Measurements from ENCODE around the gene OR9Q2. TPM values are rescaled to one million over a fixed set of nuclear protein-coding genes. Genes with fewer than 3 reads are reported as not detected.

The OR9Q2 gene
- total and polyA plus RNA-seq, 4 donors, result not detected

DNA sequence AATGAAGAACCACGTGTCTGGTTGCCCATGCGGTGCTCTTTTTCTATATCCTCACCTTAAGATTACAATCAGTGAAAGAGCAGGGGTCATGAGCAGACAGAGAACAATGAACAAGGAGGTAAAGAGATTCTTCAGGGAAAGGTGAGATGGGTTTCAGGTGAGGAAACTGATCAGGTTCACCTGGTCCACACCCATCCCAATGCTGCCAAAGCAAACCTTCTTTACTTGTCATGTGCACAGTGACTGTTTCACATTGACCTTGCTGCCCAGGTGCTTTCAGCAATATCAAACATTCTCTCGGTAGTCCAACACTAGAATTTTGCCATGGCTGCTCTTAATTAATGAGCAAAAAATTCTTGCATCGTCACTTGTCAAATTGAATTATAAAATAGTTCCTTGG is 24.5 kb upstream of the OR9Q2 start:
- Histone ChIP-seq H3K27me3 (ENCODE audit: control insufficient read depth in 4 of 4, insufficient read depth in 4 of 4, low read length in 3 of 4) (peaks cover 0 to 6% (median 2%) of the 10 kb centered on the region in 4 donors), H3K9ac (ENCODE audit: low read depth in 1 of 2, low read length in 2 of 2) (no peak overlapping the region), H3K9me3 (ENCODE audit: control insufficient read depth in 4 of 4, low read length in 3 of 4) (peaks cover 0 to 3% (median under 1%) of the 10 kb centered on the region in 4 donors), H3K27ac (ENCODE audit: low read depth in 1 of 2, low read length in 2 of 2) (no peak overlapping the region), H3K4me1 (ENCODE audit: control insufficient read depth in 4 of 4, insufficient read depth in 4 of 4, low read length in 3 of 4) (no peaks in the 10 kb centered on the region), H3K36me3 (ENCODE audit: control insufficient read depth in 4 of 4, insufficient read depth in 3 of 4, low read depth in 1 of 4, low read length in 3 of 4) (no peaks in the 10 kb centered on the region), H3K4me3 (ENCODE audit: low read depth in 1 of 3, low read length in 3 of 3) (no peak overlapping the region)
- TF ChIP-seq HNF4G (IDR thresholded peaks at IDR 0.05), result no peak
- no peak for TF ChIP-seq FOXA1 (IDR thresholded peaks at IDR 0.05)
- TF ChIP-seq FOXA2 (IDR thresholded peaks at IDR 0.05), result no peak
- TF ChIP-seq, protein P1, sequence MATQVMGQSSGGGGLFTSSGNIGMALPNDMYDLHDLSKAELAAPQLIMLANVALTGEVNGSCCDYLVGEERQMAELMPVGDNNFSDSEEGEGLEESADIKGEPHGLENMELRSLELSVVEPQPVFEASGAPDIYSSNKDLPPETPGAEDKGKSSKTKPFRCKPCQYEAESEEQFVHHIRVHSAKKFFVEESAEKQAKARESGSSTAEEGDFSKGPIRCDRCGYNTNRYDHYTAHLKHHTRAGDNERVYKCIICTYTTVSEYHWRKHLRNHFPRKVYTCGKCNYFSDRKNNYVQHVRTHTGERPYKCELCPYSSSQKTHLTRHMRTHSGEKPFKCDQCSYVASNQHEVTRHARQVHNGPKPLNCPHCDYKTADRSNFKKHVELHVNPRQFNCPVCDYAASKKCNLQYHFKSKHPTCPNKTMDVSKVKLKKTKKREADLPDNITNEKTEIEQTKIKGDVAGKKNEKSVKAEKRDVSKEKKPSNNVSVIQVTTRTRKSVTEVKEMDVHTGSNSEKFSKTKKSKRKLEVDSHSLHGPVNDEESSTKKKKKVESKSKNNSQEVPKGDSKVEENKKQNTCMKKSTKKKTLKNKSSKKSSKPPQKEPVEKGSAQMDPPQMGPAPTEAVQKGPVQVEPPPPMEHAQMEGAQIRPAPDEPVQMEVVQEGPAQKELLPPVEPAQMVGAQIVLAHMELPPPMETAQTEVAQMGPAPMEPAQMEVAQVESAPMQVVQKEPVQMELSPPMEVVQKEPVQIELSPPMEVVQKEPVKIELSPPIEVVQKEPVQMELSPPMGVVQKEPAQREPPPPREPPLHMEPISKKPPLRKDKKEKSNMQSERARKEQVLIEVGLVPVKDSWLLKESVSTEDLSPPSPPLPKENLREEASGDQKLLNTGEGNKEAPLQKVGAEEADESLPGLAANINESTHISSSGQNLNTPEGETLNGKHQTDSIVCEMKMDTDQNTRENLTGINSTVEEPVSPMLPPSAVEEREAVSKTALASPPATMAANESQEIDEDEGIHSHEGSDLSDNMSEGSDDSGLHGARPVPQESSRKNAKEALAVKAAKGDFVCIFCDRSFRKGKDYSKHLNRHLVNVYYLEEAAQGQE (IDR thresholded peaks at IDR 0.05), result no peak
- no peak for TF ChIP-seq SP1 (IDR thresholded peaks at IDR 0.05)
- TF ChIP-seq, protein P2, sequence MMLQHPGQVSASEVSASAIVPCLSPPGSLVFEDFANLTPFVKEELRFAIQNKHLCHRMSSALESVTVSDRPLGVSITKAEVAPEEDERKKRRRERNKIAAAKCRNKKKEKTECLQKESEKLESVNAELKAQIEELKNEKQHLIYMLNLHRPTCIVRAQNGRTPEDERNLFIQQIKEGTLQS (IDR thresholded peaks at IDR 0.05), result no peak
- TF ChIP-seq, protein P3, sequence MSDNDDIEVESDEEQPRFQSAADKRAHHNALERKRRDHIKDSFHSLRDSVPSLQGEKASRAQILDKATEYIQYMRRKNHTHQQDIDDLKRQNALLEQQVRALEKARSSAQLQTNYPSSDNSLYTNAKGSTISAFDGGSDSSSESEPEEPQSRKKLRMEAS (IDR thresholded peaks at IDR 0.05), result no peak
- TF ChIP-seq, protein P4, sequence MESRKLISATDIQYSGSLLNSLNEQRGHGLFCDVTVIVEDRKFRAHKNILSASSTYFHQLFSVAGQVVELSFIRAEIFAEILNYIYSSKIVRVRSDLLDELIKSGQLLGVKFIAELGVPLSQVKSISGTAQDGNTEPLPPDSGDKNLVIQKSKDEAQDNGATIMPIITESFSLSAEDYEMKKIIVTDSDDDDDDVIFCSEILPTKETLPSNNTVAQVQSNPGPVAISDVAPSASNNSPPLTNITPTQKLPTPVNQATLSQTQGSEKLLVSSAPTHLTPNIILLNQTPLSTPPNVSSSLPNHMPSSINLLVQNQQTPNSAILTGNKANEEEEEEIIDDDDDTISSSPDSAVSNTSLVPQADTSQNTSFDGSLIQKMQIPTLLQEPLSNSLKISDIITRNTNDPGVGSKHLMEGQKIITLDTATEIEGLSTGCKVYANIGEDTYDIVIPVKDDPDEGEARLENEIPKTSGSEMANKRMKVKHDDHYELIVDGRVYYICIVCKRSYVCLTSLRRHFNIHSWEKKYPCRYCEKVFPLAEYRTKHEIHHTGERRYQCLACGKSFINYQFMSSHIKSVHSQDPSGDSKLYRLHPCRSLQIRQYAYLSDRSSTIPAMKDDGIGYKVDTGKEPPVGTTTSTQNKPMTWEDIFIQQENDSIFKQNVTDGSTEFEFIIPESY (IDR thresholded peaks at IDR 0.05), result no peak
- no peak for TF ChIP-seq NR2F2 (IDR thresholded peaks at IDR 0.05)
- no peak for TF ChIP-seq JUND (IDR thresholded peaks at IDR 0.05)
- no peak for TF ChIP-seq TAF1 (conservative IDR thresholded peaks at IDR 0.05)
- no peak for TF ChIP-seq YY1 (IDR thresholded peaks at IDR 0.05)
- TF ChIP-seq RXRA (IDR thresholded peaks at IDR 0.05), result no peak
- no peak for TF ChIP-seq EGR1 (IDR thresholded peaks at IDR 0.05; ENCODE audit: low read depth in 2 of 2)
- no peak for TF ChIP-seq GABPA (IDR thresholded peaks at IDR 0.05 in 1 of 2, conservative IDR thresholded peaks at IDR 0.05 in 1 of 2)
- TF ChIP-seq, protein P5, sequence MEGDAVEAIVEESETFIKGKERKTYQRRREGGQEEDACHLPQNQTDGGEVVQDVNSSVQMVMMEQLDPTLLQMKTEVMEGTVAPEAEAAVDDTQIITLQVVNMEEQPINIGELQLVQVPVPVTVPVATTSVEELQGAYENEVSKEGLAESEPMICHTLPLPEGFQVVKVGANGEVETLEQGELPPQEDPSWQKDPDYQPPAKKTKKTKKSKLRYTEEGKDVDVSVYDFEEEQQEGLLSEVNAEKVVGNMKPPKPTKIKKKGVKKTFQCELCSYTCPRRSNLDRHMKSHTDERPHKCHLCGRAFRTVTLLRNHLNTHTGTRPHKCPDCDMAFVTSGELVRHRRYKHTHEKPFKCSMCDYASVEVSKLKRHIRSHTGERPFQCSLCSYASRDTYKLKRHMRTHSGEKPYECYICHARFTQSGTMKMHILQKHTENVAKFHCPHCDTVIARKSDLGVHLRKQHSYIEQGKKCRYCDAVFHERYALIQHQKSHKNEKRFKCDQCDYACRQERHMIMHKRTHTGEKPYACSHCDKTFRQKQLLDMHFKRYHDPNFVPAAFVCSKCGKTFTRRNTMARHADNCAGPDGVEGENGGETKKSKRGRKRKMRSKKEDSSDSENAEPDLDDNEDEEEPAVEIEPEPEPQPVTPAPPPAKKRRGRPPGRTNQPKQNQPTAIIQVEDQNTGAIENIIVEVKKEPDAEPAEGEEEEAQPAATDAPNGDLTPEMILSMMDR (IDR thresholded peaks at IDR 0.05; ENCODE audit: low read depth, low read length, missing input control), result no peak
- TF ChIP-seq HNF4A (conservative IDR thresholded peaks at IDR 0.05), result no peak
- WGBS, result 66% methylated on average over 4 of the region's 4 CpGs
- no peak for DNase-seq (ENCODE audit: low spot score)
